IMR-90 (cell line): ENCODE data around the gene KRTAP6-2. TPM values are rescaled to one million over a fixed set of nuclear protein-coding genes. Genes with fewer than 3 reads are reported as not detected.

ENCODE experiments used
- ATAC-seq: fragments of 200-7000 bp; cut with Tn5 transposase; 2 replicates; pipeline ENCODE4 v1.9.1; 2020; ENCODE audit warnings: low read depth, mild to moderate bottlenecking, moderate library complexity
- BruUV-seq: library from RNA; stranded (reverse); fragments of 400-500 nt; replicated peaks from 2 replicates; lab custom pipeline; 2021; lab: Mats Ljungman, UMichigan
- CTCF ChIA-PET: fragments of 300-600 bp; formaldehyde crosslinking; extraction: SDS; loops from one replicate; lab custom pipeline; 2021; ENCODE audit warnings: antibody characterized with exemption; lab: Yijun Ruan, JAX
- POLR2A ChIA-PET: fragments of 300-600 bp; sonication (Branson Sonifier 250); formaldehyde crosslinking; loops from one replicate; lab custom pipeline; 2022; ENCODE audit warnings: antibody characterized with exemption; ENCODE audit not compliant: unreplicated experiment; lab: Charles Lee
- DNase-seq: peaks from one replicate; pipeline ENCODE4 v3.0.0; 2013
- H2AFZ ChIP-seq: replicated peaks from 2 replicates; pipeline ENCODE3; 2013; ENCODE audit warnings: low read length, mild to moderate bottlenecking; ENCODE audit not compliant: poor library complexity
- H2AK5ac ChIP-seq: 2 replicates; pipeline ENCODE4 v1.6.1; 2013; ENCODE audit warnings: low read depth, low read length, inconsistent platforms
- H2AK9ac ChIP-seq: replicated peaks from 2 replicates; pipeline ENCODE3; 2013; ENCODE audit warnings: mild to moderate bottlenecking, low read depth, low read length, moderate library complexity; ENCODE audit not compliant: poor library complexity
- H2BK120ac ChIP-seq: 2 replicates; pipeline ENCODE4 v1.6.1; 2013; ENCODE audit warnings: low read depth, low read length, inconsistent platforms
- H2BK15ac ChIP-seq: 3 replicates; pipeline ENCODE4 v1.6.1; 2013; ENCODE audit warnings: low read depth, low read length, inconsistent platforms
- H2BK20ac ChIP-seq: 2 replicates; pipeline ENCODE4 v1.6.1; 2013; ENCODE audit warnings: low read depth, mild to moderate bottlenecking, inconsistent platforms, low read length, moderate library complexity
- H2BK5ac ChIP-seq: 2 replicates; pipeline ENCODE4 v1.6.1; 2013; ENCODE audit warnings: mild to moderate bottlenecking, low read depth, low read length, inconsistent platforms; ENCODE audit not compliant: poor library complexity, severe bottlenecking
- H3K14ac ChIP-seq: replicated peaks from 2 replicates; pipeline ENCODE4 v1.6.1; 2013; ENCODE audit warnings: low read depth, low read length, inconsistent platforms
- H3K18ac ChIP-seq: 2 replicates; pipeline ENCODE4 v1.6.1; 2013; ENCODE audit warnings: low read depth, low read length, control low read depth
- H3K23ac ChIP-seq: 2 replicates; pipeline ENCODE4 v1.6.1; 2013; ENCODE audit warnings: low read depth, low read length, inconsistent platforms
- H3K27ac ChIP-seq: 2 replicates; pipeline ENCODE4 v1.5.1; 2013; ENCODE audit warnings: mild to moderate bottlenecking, control low read depth, low read length; ENCODE audit not compliant: insufficient read depth
- H3K27me3 ChIP-seq: 2 replicates; pipeline ENCODE4 v1.6.1; 2013; ENCODE audit warnings: low read length; ENCODE audit not compliant: control insufficient read depth, insufficient read depth
- H3K36me3 ChIP-seq: 2 replicates; pipeline ENCODE4 v1.6.1; 2013; ENCODE audit warnings: low read length, mixed read lengths; ENCODE audit not compliant: control insufficient read depth, insufficient read depth
- H3K4ac ChIP-seq: 2 replicates; pipeline ENCODE4 v1.6.1; 2013; ENCODE audit warnings: low read depth, low read length, inconsistent platforms
- H3K4me1 ChIP-seq: 2 replicates; pipeline ENCODE4 v1.6.1; 2013; ENCODE audit warnings: low read length, mixed read lengths; ENCODE audit not compliant: control insufficient read depth, insufficient read depth
- H3K4me2 ChIP-seq: 2 replicates; pipeline ENCODE4 v1.6.1; 2013; ENCODE audit warnings: low read depth, mild to moderate bottlenecking, control low read depth, low read length, moderate library complexity
- H3K4me3 ChIP-seq: 2 replicates; pipeline ENCODE4 v1.5.1; 2013; ENCODE audit warnings: low read depth, mild to moderate bottlenecking, control low read depth, low read length, moderate library complexity; ENCODE audit not compliant: insufficient read depth
- H3K56ac ChIP-seq: 2 replicates; pipeline ENCODE4 v1.6.1; 2013; ENCODE audit warnings: low read length, inconsistent platforms; ENCODE audit not compliant: insufficient read depth; ENCODE audit errors: extremely low read depth
- H3K79me1 ChIP-seq, 2 experiments: 2 replicates each; pipeline ENCODE4 v1.6.1; 2013; ENCODE audit warnings: low read length in 2 of 2, inconsistent platforms in 1 of 2, low read depth in 1 of 2
- H3K9ac ChIP-seq: 2 replicates; pipeline ENCODE4 v1.6.1; 2013; ENCODE audit warnings: low read depth, low read length, control low read depth
- H3K9me1 ChIP-seq: 2 replicates; pipeline ENCODE4 v1.6.1; 2013; ENCODE audit warnings: low read length, inconsistent platforms; ENCODE audit not compliant: insufficient read depth
- H3K9me3 ChIP-seq: 2 replicates; pipeline ENCODE4 v1.6.1; 2013; ENCODE audit warnings: low read length; ENCODE audit not compliant: control insufficient read depth, insufficient read depth
- H4K20me1 ChIP-seq: 2 replicates; pipeline ENCODE4 v1.6.1; 2013; ENCODE audit warnings: low read length, inconsistent platforms; ENCODE audit not compliant: insufficient read depth
- H4K5ac ChIP-seq: 2 replicates; pipeline ENCODE4 v1.6.1; 2013; ENCODE audit warnings: mild to moderate bottlenecking, low read depth, low read length, control low read depth
- H4K8ac ChIP-seq, 2 experiments: 2 replicates each; pipeline ENCODE4 v1.6.1; 2013; ENCODE audit warnings: low read depth in 2 of 2, low read length in 2 of 2, control low read depth in 1 of 2, inconsistent platforms in 1 of 2
- H4K91ac ChIP-seq: 2 replicates; pipeline ENCODE4 v1.6.1; 2013; ENCODE audit warnings: low read depth, low read length, inconsistent platforms; ENCODE audit not compliant: insufficient read depth
- CEBPB ChIP-seq: IDR thresholded peaks from 2 replicates; pipeline ENCODE4 v1.6.1; 2012; ENCODE audit warnings: low read depth, low read length, improper control_type of control experiment
- USF2 ChIP-seq: fragments of 150-350 bp; IDR thresholded peaks from 2 replicates; pipeline ENCODE4 v1.6.1; 2017; ENCODE audit warnings: mild to moderate bottlenecking, antibody characterized with exemption, low read length, low read depth
- WGBS, 2 experiments: methylation state at CpG; one replicate each; pipeline versions ENCODE4 v1.1.5 to v1.1.7; 2013; ENCODE audit warnings: missing lambda C conversion rate in 2 of 2; ENCODE audit not compliant: insufficient read length in 1 of 2; ENCODE audit errors: extremely low coverage in 2 of 2; 5-methylcytosine and 5-hydroxymethylcytosine counted together
- dilution Hi-C: fragments of 300-500 bp; cut with HindIII; formaldehyde crosslinking; loops from one replicate; pipeline ENCODE4 v1.14.3; 2018; ENCODE audit warnings: low sequenced_read_pairs; ENCODE audit not compliant: unreplicated experiment
- in situ Hi-C: fragments of 300-500 bp; cut with MboI; formaldehyde crosslinking; loops from 3 replicates; pipeline ENCODE4 v1.14.3; 2019; ENCODE audit warnings: low sequenced_read_pairs, inconsistent platforms, mixed read lengths
- intact Hi-C: fragments of 100-400 bp; cut with micrococcal nuclease; formaldehyde crosslinking; loops from 2 replicates; pipeline ENCODE4 v1.10.0; 2022
- polyA plus RNA-seq, 3 experiments: library from polyadenylated mRNA; depleted of rRNA; stranded (reverse); fragments of >200 nt; gene quantifications; 2 replicates each; pipeline ENCODE4 v1.2.3, GENCODE V29; 2012; ENCODE audit warnings: low replicate concordance in 1 of 3
- total RNA-seq: library from RNA; depleted of rRNA; stranded (reverse); fragments of >200 nt; gene quantifications from 2 replicates; pipeline ENCODE4 v1.2.3, GENCODE V29; 2012

The KRTAP6-2 gene
- total and polyA plus RNA-seq, 2 of the 4 experiments (the other 2 are of a cell fraction): not detected

GRCh38 chr21:30555095-30555494 lies 43.6 kb downstream of the KRTAP6-2 start:
- no peak overlapping the region for H3K14ac ChIP-seq
- in situ Hi-C loops: no loop called here
- no peaks in the 10 kb centered on the region for H3K9me1 ChIP-seq
- H3K79me1 ChIP-seq: no peaks in the 10 kb centered on the region
- H3K56ac ChIP-seq: no peak overlapping the region
- H3K4ac ChIP-seq: no peak overlapping the region
- ATAC-seq: no peak
- no peak overlapping the region for H2AK9ac ChIP-seq
- H3K9ac ChIP-seq: no peak overlapping the region
- WGBS, 2 experiments: no CpG with 5 or more reads among the region's 2 CpGs
- H3K4me2 ChIP-seq: no peak overlapping the region
- H4K8ac ChIP-seq: no peak overlapping the region
- H3K9me3 ChIP-seq: peaks cover 7% of the 10 kb centered on the region
- no peaks in the 10 kb centered on the region for H3K4me1 ChIP-seq
- no peak overlapping the region for H2BK15ac ChIP-seq
- H4K20me1 ChIP-seq: no peaks in the 10 kb centered on the region
- intact Hi-C loops: no loop called here
- no peak overlapping the region for H2BK120ac ChIP-seq
- TF ChIP-seq CEBPB (peak; percentile 37; the same call in 1 of the 2 replicates), USF2 (no peak)
- POLR2A ChIA-PET: no interaction called here
- no peak overlapping the region for H2AFZ ChIP-seq
- no peaks in the 10 kb centered on the region for H3K27me3 ChIP-seq
- H3K27ac ChIP-seq: no peak overlapping the region
- H2AK5ac ChIP-seq: no peak overlapping the region
- no peak overlapping the region for H4K91ac ChIP-seq
- no peak overlapping the region for H2BK20ac ChIP-seq
- H3K4me3 ChIP-seq: no peak overlapping the region
- no peak overlapping the region for H3K23ac ChIP-seq
- H4K5ac ChIP-seq: no peak overlapping the region
- DNase-seq: no peak
- BruUV-seq: no TSS peak
- CTCF ChIA-PET: no interaction called here
- dilution Hi-C loops: no loop called here
- H3K18ac ChIP-seq: no peak overlapping the region
- no peak overlapping the region for H2BK5ac ChIP-seq
- H3K36me3 ChIP-seq: no peaks in the 10 kb centered on the region
